HepG2 (cell line): Measurements from ENCODE around the gene VEGFB. TPM values are rescaled to one million over a fixed set of nuclear protein-coding genes. Genes with fewer than 3 reads are reported as not detected.

Experiments used
- SKI ChIP-seq: fragments of 450-650 bp; IDR thresholded peaks from one replicate; pipeline ENCODE4 v1.6.1; 2018; ENCODE audit warnings: mild to moderate bottlenecking; ENCODE audit not compliant: partially characterized antibody
- SP140L ChIP-seq: sonication (generic); formaldehyde crosslinking; IDR thresholded peaks from 2 replicates; pipeline ENCODE4 v1.4.0; 2020; ENCODE audit warnings: missing genetic modification reagents, borderline replicate concordance
- ZNF773 ChIP-seq: sonication (generic); formaldehyde crosslinking; IDR thresholded peaks from 2 replicates; pipeline ENCODE4 v1.4.0; 2020; ENCODE audit warnings: missing genetic modification reagents, borderline replicate concordance
- ZNF782 ChIP-seq: sonication (generic); formaldehyde crosslinking; IDR thresholded peaks from 2 replicates; pipeline ENCODE4 v1.4.0; 2020; ENCODE audit warnings: missing genetic modification reagents, mild to moderate bottlenecking, borderline replicate concordance
- polyA plus RNA-seq, 8 experiments: library from polyadenylated mRNA; depleted of rRNA in 3 of 8; stranded (reverse) in 7 of 8; unstranded in 1 of 8; fragments of >200 nt; fragmentation: Illumina TruSeq in 4 of 8; extraction: Trizol in 4 of 8; gene quantifications; 2 replicates each; pipeline versions ENCODE4 v1.2.1 to v1.2.3, GENCODE V29; 2011 to 2016; ENCODE audit warnings: low read depth in 4 of 8, missing spikeins in 1 of 8, mixed read lengths in 1 of 8; ENCODE audit not compliant: insufficient read depth in 1 of 8
- total RNA-seq, 5 experiments: library from RNA; depleted of rRNA; stranded (reverse); fragments of >200 nt; fragmentation: Illumina TruSeq; extraction: Trizol; gene quantifications; 2 replicates each; pipeline ENCODE4 v1.2.3, GENCODE V29; 2016; ENCODE audit warnings: low read depth in 1 of 5
- TF ChIP-seq, protein P1 (sequence below): sonication (generic); formaldehyde crosslinking; IDR thresholded peaks from 2 replicates; pipeline ENCODE4 v1.5.1; 2020; ENCODE audit warnings: mild to moderate bottlenecking, missing genetic modification reagents, borderline replicate concordance
- TF ChIP-seq, protein P2 (sequence below): sonication (generic); formaldehyde crosslinking; IDR thresholded peaks from 2 replicates; pipeline ENCODE4 v1.9.0; 2021; ENCODE audit warnings: missing genetic modification reagents, borderline replicate concordance

The VEGFB gene
- total and polyA plus RNA-seq, 2 of the 13 experiments (the other 11 are each of a cell fraction or from before 2014, with no cell fraction given): 9.0 to 11.3 TPM

DNA sequence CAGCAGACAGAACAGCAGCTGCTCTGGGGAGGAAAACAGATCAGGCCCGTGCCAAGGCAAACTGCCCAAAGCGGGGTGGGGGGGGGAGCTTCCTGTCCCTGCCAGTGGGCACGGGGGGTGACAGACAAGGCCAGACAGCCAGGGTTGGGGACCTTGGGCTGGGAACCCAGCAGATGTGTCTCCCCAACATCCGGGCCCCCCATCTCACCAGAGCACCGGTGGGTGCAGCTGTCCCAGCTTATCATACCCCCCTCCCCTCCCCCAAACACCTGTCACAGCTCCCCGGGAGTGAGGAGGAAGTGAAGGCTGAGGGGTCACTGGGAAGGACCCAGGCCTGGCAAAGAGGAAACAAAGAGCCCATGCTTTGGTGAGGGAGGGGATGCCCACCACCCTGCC is 11.0 kb downstream of the VEGFB start (continued):
- no peak for TF ChIP-seq SP140L (CRISPR knock-in tag)
- TF ChIP-seq SKI: no peak
- no peak for TF ChIP-seq ZNF782 (CRISPR knock-in tag)
- TF ChIP-seq ZNF773 (CRISPR knock-in tag): 0 out of 2 replicates have a peak, but pooled peaks have one; percentile 2
- TF ChIP-seq, protein P1, sequence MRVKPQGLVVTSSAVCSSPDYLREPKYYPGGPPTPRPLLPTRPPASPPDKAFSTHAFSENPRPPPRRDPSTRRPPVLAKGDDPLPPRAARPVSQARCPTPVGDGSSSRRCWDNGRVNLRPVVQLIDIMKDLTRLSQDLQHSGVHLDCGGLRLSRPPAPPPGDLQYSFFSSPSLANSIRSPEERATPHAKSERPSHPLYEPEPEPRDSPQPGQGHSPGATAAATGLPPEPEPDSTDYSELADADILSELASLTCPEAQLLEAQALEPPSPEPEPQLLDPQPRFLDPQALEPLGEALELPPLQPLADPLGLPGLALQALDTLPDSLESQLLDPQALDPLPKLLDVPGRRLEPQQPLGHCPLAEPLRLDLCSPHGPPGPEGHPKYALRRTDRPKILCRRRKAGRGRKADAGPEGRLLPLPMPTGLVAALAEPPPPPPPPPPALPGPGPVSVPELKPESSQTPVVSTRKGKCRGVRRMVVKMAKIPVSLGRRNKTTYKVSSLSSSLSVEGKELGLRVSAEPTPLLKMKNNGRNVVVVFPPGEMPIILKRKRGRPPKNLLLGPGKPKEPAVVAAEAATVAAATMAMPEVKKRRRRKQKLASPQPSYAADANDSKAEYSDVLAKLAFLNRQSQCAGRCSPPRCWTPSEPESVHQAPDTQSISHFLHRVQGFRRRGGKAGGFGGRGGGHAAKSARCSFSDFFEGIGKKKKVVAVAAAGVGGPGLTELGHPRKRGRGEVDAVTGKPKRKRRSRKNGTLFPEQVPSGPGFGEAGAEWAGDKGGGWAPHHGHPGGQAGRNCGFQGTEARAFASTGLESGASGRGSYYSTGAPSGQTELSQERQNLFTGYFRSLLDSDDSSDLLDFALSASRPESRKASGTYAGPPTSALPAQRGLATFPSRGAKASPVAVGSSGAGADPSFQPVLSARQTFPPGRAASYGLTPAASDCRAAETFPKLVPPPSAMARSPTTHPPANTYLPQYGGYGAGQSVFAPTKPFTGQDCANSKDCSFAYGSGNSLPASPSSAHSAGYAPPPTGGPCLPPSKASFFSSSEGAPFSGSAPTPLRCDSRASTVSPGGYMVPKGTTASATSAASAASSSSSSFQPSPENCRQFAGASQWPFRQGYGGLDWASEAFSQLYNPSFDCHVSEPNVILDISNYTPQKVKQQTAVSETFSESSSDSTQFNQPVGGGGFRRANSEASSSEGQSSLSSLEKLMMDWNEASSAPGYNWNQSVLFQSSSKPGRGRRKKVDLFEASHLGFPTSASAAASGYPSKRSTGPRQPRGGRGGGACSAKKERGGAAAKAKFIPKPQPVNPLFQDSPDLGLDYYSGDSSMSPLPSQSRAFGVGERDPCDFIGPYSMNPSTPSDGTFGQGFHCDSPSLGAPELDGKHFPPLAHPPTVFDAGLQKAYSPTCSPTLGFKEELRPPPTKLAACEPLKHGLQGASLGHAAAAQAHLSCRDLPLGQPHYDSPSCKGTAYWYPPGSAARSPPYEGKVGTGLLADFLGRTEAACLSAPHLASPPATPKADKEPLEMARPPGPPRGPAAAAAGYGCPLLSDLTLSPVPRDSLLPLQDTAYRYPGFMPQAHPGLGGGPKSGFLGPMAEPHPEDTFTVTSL (CRISPR knock-in tag): 0 out of 2 replicates have a peak, but pooled peaks have one; percentile 18
- TF ChIP-seq, protein P2, sequence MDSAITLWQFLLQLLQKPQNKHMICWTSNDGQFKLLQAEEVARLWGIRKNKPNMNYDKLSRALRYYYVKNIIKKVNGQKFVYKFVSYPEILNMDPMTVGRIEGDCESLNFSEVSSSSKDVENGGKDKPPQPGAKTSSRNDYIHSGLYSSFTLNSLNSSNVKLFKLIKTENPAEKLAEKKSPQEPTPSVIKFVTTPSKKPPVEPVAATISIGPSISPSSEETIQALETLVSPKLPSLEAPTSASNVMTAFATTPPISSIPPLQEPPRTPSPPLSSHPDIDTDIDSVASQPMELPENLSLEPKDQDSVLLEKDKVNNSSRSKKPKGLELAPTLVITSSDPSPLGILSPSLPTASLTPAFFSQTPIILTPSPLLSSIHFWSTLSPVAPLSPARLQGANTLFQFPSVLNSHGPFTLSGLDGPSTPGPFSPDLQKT: no peak
